GM12801 (cell line): ENCODE measurements around the gene ACCSL.

Source experiments
- TF ChIP-seq, protein P1 (sequence below): IDR thresholded peaks from one replicate; pipeline ENCODE4 v1.5.1; 2011; ENCODE audit warnings: control low read depth; ENCODE audit not compliant: insufficient read length; ENCODE audit errors: extremely low read depth

The ACCSL gene

DNA sequence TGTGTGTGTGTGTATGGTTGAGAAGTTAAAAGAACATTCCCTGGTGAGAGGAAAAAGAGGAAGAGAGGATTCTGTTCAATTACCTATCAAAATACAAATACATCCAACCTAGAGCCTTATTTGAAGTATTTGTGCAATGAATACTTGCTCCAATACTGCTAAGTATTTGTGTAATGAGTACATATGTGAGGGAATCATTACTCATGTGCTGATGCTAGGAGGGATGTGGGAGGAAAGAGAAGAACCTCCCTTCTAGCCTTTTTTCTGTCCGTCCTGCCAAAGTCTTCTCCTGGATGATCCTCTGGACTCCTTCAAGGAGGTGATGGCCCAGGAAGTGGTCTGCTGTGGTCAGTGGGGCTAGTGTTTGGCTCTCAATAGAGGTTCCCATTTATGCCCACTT, 36.0 kb upstream of the ACCSL start:
- TF ChIP-seq, protein P1, sequence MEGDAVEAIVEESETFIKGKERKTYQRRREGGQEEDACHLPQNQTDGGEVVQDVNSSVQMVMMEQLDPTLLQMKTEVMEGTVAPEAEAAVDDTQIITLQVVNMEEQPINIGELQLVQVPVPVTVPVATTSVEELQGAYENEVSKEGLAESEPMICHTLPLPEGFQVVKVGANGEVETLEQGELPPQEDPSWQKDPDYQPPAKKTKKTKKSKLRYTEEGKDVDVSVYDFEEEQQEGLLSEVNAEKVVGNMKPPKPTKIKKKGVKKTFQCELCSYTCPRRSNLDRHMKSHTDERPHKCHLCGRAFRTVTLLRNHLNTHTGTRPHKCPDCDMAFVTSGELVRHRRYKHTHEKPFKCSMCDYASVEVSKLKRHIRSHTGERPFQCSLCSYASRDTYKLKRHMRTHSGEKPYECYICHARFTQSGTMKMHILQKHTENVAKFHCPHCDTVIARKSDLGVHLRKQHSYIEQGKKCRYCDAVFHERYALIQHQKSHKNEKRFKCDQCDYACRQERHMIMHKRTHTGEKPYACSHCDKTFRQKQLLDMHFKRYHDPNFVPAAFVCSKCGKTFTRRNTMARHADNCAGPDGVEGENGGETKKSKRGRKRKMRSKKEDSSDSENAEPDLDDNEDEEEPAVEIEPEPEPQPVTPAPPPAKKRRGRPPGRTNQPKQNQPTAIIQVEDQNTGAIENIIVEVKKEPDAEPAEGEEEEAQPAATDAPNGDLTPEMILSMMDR: no peak

DNA sequence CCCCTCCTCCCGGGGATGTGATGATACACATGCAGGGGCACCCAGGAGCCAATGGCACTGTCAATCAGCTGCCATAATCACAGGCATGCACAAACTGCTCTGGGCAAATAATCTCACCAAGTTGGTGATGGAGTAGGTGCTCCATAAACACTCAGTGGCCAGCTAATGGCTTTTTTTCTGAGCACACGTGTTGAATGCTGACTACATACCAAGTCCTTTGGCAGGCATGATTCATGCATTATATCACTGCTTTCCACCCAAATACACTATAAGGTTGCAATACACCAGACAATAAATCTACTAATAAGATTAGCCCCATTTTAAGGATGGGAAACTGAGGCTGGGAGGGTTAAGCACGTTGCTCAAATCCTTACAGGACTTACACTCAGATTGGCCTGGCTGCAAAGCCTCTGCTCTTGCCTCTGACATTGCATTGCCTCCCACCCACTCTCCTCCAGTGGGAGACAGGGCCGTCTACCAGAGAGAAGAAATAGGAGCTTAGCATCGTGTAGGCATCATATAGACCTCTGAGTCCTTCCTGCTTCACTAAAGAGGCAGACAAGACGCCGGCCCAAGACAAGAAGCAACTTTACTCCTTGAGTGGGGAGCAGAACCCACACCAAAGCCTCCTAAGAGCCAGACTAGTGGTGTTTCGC, 32.7 kb upstream of the ACCSL start:
- TF ChIP-seq, protein P1: no peak

DNA sequence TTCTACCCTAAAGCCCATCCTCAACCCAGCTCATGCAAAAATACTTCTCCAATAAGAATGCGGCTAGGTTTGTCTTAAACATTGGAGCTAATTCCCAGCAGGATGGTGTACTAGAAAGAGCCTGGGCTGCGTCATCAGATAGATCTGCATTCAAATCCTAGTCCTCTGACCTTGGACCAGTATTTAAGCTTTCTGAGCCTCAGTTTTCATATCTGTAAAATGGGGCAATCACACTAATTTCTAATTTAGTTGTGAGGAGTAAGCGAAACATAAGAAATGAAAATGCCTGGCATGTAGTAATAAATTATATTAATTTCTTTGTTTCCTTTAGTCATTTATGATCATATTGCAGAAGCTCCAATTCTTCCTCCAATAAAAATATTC, 32.2 kb upstream of the ACCSL start:
- TF ChIP-seq, protein P1: no peak

DNA sequence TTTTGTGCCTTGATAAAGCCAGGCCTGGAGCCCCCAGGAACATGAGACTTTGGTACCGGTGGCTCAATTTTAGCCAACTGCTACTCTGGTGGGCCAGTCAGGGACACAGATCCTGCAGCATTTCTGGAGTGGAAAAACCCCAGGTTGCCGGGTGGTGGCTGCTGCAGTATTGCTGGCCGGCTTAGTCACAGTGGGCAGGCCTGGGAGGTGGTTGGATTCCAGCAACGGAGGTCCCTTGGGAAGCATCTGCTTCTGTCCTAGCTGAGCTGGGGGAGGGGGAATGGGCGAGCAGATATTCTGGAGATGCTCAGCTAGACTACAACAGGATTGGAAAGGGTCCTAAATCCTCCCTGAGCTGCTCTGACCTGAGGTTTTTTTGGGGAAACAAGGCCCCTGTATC, 31.6 kb upstream of the ACCSL start:
- TF ChIP-seq, protein P1: no peak

DNA sequence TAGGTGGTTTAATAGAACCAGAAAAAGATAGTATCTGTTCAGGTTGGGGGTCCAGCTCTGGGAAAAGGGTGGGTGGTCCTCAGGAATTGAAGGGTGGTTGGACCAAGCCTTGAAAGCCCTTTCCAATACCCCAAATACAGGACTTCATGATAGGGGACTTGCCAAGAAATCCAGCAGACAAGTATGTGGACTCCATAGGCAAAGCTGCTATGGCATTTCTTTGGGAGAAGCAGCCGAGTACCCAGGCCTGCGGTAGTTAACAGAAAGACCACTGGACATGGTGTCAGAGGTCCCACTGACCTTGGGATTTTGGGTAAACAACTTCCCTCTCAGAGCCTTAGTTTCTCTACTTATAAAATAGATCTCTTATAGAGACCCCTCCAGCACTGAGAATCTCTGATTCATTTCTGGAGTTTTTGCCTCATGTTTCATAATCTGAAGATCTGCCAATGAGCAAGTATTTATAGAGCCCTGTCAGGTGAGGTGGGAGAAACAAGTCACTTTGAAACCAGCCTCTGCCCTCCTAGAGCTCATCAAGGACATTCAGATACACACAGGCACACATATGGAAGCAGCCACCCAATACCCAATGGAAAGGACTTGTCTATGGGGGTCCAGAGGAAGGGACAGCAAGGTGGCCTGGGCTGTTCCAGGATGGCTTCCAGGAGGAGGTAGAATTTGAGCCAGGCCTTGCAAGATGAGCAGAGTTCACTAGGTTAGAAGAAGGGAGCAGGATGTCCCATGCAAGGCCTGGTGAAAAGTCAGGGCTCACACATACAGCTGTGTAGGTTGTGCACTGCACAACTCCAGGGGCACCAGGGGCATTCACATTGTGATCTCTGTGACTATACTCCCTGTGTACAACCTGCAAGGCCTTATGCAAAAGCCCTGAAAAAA, 31.0 kb upstream of the ACCSL start:
- TF ChIP-seq, protein P1: no peak

DNA sequence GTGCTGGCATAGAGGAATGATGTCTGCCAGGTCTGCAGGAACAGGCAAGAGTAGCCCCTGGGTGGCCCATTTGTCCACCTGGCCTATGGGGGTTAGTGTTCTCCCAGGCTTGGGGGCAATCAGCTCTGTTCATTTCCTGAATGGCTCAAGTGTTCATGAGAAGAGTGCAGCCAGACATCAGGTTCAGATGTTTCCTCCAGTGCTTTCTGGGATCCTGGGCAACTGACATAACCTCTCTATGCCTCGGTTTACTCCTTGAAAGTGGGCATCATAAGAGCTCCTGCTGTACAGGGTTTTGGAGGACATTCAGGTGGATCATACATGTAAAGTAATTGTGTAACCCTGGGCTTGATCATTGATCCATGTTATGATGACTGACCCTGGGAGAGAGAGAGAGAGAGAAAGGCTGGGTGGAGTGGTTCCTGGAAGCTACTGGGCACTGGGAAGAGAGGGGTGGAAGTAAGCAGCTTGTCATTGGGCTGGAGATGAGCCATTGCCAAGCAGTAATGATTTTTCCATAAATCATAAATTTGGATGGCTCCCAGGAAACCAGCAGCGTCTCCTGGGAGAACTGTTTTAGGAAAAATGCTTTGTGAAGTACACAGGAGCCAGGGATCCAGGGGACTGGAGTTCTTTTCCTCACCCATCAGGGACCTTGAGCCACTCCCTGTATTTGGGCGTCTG, 30.2 kb upstream of the ACCSL start:
- TF ChIP-seq, protein P1: no peak

DNA sequence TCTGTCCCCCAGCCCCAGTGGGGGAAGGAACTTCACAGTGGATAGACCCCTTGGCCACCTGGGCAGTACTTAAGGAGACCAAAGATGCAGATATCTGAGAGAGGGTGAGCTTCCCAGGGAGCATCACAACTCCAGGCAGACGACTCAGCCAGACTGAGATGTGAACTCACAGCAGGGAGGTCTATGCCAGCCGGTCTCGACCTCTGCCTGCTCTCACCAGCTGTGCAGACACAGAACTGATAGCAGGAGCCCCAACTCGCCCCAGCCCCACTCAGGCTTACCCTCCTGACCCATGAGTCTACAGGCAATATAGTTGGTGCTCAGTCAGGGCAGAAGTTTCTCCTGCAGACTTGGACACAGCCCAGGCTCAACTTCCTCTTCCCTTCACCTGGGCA, 29.7 kb upstream of the ACCSL start:
- TF ChIP-seq, protein P1: no peak
